NT2/D1 (cell line): ENCODE results near the gene DNAH11.

ENCODE experiments used
- SUZ12 ChIP-seq: IDR thresholded peaks from 2 replicates; pipeline ENCODE4 v1.6.1; 2011; ENCODE audit not compliant: insufficient read length, insufficient read depth; ENCODE audit errors: extremely low read depth
- YY1 ChIP-seq: IDR thresholded peaks from 2 replicates; pipeline ENCODE4 v1.6.1; 2011; ENCODE audit not compliant: insufficient read length, insufficient read depth
- ZNF274 ChIP-seq: IDR thresholded peaks from 2 replicates; pipeline ENCODE4 v1.6.1; 2011; ENCODE audit warnings: mild to moderate bottlenecking, low read depth, low read length

DNA sequence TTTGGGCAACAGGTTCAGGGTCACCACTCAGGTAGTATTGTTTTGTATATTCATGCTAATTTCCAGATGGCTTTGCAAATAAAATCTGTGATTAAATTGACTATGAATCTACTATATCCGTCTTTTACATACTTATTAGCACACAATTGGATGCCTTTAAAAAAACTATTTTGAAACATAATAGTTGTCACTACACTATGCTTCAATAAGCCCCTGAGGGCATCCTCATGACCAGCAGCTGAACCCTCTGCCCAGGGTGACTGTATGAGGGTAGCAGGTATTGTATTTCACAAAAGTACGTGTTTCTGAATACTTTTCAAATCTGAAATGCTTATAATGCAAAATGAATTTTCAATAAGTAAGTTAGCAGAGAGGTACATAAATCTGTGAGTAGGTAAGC is 97.3 kb downstream of the DNAH11 start:
- TF ChIP-seq YY1 (no peak), ZNF274 (no peak), SUZ12 (no peak)
